ENCODE results near the gene MGAT4A. TPM values are rescaled to one million over a fixed set of nuclear protein-coding genes. Genes with fewer than 3 reads are reported as not detected.

MGAT4A gene
- 54.6 TPM for polyA plus RNA-seq

DNA sequence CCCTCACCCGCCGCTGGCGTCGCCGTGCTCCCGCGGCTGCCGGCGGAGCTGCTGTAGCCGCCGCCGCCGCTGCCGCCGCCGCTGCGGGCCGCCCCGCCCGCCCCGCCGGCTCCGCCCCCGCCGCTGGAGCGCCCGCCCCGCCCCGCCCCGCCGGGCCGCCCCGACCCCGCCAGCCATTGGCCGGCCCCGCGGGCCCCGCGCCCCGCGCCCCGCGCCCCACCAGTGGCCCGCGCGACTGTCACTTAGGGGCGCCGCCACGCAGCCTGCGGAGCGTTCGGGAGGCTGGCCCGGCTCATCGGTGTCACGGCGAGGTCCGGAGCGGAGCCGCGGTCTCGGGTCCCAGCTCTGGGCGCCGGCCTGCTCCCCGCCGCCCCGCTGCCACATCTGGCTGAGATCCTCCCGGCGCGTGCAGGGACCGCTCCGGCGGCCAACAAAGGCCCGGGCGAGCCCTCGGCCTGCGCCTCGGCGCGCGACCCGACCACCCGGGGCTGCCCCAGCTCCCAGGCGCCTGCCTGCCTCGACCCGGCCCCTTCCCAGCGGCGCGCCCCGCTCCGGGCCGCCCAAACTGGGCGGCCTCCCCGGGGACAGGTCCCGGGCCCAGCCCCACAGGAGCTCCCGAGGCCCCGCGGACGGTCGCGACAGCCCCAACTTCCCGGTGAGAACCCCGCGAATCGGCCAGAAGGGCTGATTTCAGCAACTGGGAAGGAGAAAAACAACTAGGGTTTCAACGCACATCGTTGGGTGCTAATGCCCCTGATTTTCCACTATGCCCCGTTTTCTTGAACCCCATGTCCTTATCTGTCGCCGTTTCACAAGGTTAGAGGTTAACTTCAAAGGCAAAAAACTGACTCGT, at the start of gene MGAT4A:
Gene MGAT4A, minus strand, starts transcription at position 92 of the 853 bp plus-strand sequence. CDS start 4,800 bp downstream, outside the sequence.
- peak within 1 kb of the TSS; percentile 85 to 97 (median 94) for H3K4me3 Mint-ChIP-seq

DNA sequence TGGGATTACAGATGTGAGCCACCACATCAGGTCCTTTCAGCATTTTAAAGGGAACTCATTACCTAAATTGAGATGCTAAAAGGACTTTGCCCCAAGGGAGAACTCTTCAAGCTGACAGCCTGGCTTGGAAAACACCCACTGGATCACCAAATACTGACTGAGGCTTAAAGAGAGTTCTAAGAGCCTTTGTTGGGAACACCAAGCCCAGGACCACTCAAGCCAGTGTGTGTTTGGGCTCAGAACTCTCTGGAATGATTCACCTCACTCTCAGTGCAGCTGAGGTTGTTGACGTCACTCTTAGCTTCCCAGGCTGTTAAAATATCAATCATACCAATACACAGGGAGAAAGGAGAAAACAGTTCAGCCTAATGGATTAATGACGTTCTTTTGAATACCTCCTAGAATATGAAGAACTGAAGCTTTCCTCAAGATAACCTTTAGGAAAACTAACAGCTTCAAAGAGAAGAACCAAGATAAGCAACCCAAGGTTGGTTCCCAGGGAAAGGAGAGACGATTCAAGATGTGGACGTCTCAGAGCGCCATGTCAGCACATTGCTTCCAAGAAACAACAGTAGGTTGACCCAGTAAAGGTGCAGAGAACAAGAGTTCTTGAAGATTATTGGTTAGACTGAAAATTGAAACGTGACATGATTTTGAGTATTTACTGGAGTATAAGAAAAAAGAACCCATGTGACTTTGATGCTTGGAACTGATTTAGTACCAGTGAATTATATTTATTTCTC, 48.0 kb upstream of the MGAT4A start:
- H3K27ac Mint-ChIP-seq = no peak overlapping the region

More for the DNA sequence above, at the start of gene MGAT4A:
- Mint-ChIP-seq H3K27ac (peak within 1 kb of the TSS; percentile 79 to 90 (median 89)), H3K27me3 (no peaks in the 10 kb centered on the region), H3K36me3 (no peaks in the 10 kb centered on the region), H3K4me1 (peaks cover 37 to 63% (median 48%) of the 10 kb centered on the region in 3 donors), H3K9me3 (no peaks in the 10 kb centered on the region)

DNA sequence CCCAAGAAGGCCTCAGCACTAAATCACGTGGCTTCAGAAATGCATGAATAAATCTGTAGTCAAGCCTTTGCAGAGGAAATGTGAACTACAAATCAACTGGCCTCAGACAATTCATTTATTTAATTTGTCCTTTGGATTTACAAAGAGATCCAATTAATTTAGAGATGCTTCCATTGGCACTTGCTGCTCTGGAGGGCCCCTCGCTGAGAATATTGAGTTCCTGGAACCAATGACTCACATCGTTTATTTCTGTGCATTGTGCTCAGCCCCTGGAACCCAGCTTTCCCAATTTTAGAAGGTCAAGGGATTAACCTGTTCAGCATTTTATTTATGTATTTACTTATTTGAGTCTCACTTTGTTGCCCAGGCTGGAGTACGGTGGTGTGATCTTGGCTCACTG, 47.2 kb upstream of the MGAT4A start:
- no peaks in the 10 kb centered on the region for H3K27me3 Mint-ChIP-seq
- no peak overlapping the region for H3K4me3 Mint-ChIP-seq
- peaks cover 6 to 9% (median 9%) of the 10 kb centered on the region in 3 donors for H3K9me3 Mint-ChIP-seq
- peaks cover 5% of the 10 kb centered on the region for H3K36me3 Mint-ChIP-seq
- no peak overlapping the region for H3K27ac Mint-ChIP-seq
- H3K4me1 Mint-ChIP-seq = peaks cover 0 to 1% (median 0%) of the 10 kb centered on the region in 3 donors

More for the DNA sequence above, 48.0 kb upstream of the MGAT4A start:
- Mint-ChIP-seq H3K4me3 (peak overlapping the region in 1 of 4 donors; percentile 17), H3K4me1 (peaks cover 0 to 1% (median 0%) of the 10 kb centered on the region in 3 donors), H3K27me3 (no peaks in the 10 kb centered on the region), H3K36me3 (peaks cover 5% of the 10 kb centered on the region), H3K9me3 (peaks cover 6 to 9% (median 9%) of the 10 kb centered on the region in 3 donors)

- no peak overlapping the region for H3K27ac Mint-ChIP-seq
- peaks cover 6 to 9% (median 9%) of the 10 kb centered on the region in 3 donors for H3K9me3 Mint-ChIP-seq
- peaks cover 5% of the 10 kb centered on the region for H3K36me3 Mint-ChIP-seq
- H3K27me3 Mint-ChIP-seq = no peaks in the 10 kb centered on the region
- no peak overlapping the region for H3K4me3 Mint-ChIP-seq
- peaks cover 0 to 5% (median 3%) of the 10 kb centered on the region in 3 donors for H3K4me1 Mint-ChIP-seq
Observed at GRCh38 chr2:98777710-98778109, 46.8 kb upstream of the MGAT4A start.

DNA sequence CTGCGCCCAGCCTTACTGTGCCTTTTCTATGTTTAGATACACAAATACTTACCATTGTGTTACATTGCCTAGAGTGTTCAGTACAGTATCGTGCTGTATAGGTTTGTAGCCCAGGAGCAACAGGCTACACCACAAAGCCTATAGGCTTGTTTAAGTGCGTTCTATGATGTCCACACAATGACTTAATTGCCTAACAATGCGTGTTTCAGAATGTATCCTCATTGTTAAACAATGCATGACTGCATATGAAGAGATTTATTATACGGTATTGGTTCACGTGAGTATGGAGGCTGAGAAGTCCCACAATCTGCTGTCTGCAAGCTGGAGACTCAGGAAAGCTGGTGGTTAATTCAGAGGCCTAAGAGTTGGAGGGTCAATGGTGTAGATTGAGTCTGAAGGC, 46.1 kb upstream of the MGAT4A start:
- H3K4me1 Mint-ChIP-seq = peaks cover 3 to 10% (median 9%) of the 10 kb centered on the region in 3 donors
- peaks cover 5 to 7% (median 6%) of the 10 kb centered on the region in 3 donors for H3K9me3 Mint-ChIP-seq
- H3K36me3 Mint-ChIP-seq = peaks cover 3% of the 10 kb centered on the region
- no peaks in the 10 kb centered on the region for H3K27me3 Mint-ChIP-seq
- no peak overlapping the region for H3K27ac Mint-ChIP-seq
- no peak overlapping the region for H3K4me3 Mint-ChIP-seq

- Mint-ChIP-seq H3K9me3 (peaks cover 0 to 3% (median under 1%) of the 10 kb centered on the region in 3 donors), H3K27ac (no peak overlapping the region), H3K4me3 (peak overlapping the region in 1 of 4 donors; percentile 11), H3K36me3 (no peaks in the 10 kb centered on the region), H3K27me3 (no peaks in the 10 kb centered on the region), H3K4me1 (peaks cover 10 to 17% (median 16%) of the 10 kb centered on the region in 3 donors)
Observed at GRCh38 chr2:98776136-98776535, 45.2 kb upstream of the MGAT4A start.

DNA sequence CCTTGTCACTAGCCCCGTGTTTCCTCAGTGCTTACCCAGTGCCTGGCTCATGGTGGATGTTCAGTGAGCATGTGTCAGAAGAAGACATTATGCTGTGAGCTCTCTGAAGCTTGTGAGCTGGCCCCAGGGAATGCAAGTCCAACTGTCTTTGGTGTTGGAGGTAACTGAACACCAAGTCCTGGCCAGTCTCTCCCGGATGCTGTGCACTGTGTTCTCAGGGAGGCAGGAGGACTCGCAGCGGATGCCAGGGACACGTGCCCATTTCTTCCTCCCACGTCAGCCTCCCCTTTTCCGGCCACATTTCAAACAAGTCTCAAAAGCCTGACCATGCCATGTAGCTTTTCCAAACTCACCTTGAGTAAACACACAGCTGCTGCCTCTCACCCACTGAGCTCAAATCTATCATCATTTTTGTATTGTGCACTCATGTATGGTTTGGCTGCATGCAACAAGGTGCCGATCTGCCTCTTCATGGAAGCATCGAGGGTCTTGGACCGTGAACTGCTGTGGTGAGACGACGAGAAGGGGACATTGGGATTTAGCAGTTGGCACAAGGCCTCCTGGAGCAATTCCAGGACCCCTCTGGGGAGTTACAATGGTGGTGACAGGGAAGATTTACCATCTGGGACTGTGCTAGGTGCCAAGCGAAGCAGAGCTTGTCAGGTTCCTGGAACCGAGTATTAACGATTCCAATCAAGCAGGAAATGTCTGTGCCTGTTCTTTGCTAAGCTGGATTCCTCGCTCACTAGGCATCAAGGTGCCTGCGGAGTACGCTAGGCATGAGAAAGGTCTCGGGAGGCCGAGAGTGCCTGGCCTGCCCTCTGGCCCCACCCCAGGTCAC, 44.4 kb upstream of the MGAT4A start:
- H3K4me1 Mint-ChIP-seq = peaks cover 10 to 20% (median 20%) of the 10 kb centered on the region in 3 donors
- H3K36me3 Mint-ChIP-seq = no peaks in the 10 kb centered on the region
- peaks cover 0 to 3% (median 0%) of the 10 kb centered on the region in 3 donors for H3K9me3 Mint-ChIP-seq
- peaks cover 1% of the 10 kb centered on the region for H3K27me3 Mint-ChIP-seq
- no peak overlapping the region for H3K27ac Mint-ChIP-seq
- no peak overlapping the region for H3K4me3 Mint-ChIP-seq

DNA sequence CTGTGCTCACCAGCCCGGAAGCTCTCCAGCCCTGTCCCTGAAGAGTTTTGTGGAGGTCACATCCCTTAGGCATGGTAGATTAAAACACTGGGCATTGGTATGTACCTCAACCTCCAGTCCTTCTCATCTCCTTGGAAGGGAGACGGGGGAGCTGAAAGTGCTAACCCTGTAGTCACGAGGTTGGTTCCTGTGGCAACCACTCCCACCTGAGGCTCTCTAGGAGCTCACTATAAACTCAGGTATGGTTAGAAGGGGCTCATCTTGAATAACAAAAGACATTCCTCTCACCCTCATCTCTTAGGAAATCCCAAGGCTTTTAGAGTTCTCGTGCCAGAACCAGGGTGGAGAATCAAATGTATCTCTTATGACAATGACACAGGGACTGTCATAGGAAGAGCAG, 43.0 kb upstream of the MGAT4A start:
- Mint-ChIP-seq H3K9me3 (peaks cover 0 to 3% (median 0%) of the 10 kb centered on the region in 3 donors), H3K4me1 (peaks cover 10 to 21% (median 20%) of the 10 kb centered on the region in 3 donors), H3K4me3 (peak overlapping the region in 1 of 4 donors; percentile 31), H3K27me3 (peaks cover 1% of the 10 kb centered on the region), H3K27ac (no peak overlapping the region), H3K36me3 (no peaks in the 10 kb centered on the region)

GRCh38 chr2:98773169-98773568, 42.2 kb upstream of the MGAT4A start:
- Mint-ChIP-seq H3K27ac (peak overlapping the region in 1 of 3 donors; percentile 69), H3K4me1 (peaks cover 10 to 27% (median 23%) of the 10 kb centered on the region in 3 donors), H3K27me3 (peaks cover 1% of the 10 kb centered on the region), H3K36me3 (no peaks in the 10 kb centered on the region), H3K9me3 (peaks cover 0 to 3% (median 0%) of the 10 kb centered on the region in 3 donors), H3K4me3 (peak overlapping the region in 1 of 4 donors; percentile 65)

GRCh38 chr2:98772536-98772935, 41.6 kb upstream of the MGAT4A start:
- peaks cover 0 to 3% (median 0%) of the 10 kb centered on the region in 3 donors for H3K9me3 Mint-ChIP-seq
- peaks cover 1% of the 10 kb centered on the region for H3K27me3 Mint-ChIP-seq
- H3K36me3 Mint-ChIP-seq = no peaks in the 10 kb centered on the region
- peaks cover 10 to 27% (median 23%) of the 10 kb centered on the region in 3 donors for H3K4me1 Mint-ChIP-seq
- H3K4me3 Mint-ChIP-seq = peak overlapping the region; percentile 53 to 93 (median 86)
- no peak overlapping the region for H3K27ac Mint-ChIP-seq

DNA sequence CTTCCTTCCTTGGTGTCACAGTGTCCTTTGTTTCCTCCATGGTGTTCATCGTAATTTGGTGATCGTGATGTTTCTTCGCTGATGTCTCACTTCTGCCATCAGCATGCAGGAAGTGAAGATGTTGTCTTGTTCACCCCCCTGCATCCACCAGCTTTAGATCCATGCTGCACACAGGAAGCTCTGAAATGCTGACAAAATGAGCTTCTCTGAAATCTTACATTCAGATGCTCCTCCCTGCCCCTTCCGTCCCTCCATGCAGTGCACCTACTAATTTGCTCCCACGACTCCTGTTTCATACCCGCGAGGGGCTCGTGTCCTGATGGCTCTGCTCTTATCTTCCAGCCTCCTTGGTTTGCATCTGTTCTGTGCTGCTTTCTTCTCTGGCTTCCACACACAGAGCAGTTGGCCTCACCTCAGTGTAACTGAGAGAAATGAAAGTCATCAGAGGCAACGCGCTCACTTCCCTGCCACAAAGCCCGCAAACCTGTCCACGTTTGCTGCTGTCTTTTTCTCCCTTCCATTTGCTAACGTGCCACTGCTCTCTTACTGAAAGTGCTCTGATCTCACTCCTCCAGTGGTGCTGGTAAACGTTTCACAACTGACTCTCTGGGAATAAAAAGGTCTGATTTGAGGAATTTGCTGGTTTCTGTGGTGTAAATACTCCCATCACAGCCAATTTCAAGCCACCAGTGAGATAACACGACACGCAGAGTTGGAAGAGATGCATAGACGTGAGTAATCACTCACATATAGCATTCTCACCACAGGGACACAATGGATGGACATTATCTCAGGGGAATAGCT, 41.0 kb upstream of the MGAT4A start:
- Mint-ChIP-seq H3K4me1 (peaks cover 10 to 30% (median 23%) of the 10 kb centered on the region in 3 donors), H3K9me3 (no peaks in the 10 kb centered on the region), H3K4me3 (peak overlapping the region; percentile 53 to 93 (median 86)), H3K27ac (peak overlapping the region; percentile 4 to 96 (median 77)), H3K36me3 (no peaks in the 10 kb centered on the region), H3K27me3 (peaks cover 1% of the 10 kb centered on the region)

DNA sequence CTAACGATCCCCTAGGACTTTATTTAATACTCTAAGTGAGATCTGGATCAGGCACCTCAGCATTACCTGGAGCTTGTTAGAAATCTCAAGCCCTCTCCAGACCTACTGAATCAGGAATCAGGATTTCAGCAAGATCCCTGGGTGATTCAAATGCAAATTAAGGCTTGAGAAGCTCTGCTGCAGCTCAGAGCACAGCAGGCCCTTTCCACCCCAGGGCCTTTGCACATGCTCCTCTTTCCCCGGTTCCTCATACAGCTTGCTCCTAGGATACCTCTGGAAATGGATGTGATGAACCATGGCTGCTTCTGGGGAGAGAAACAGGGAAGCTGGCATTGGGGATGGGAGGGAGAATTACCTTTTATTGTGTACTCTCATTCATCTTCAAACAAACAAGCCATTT, 40.3 kb upstream of the MGAT4A start:
- Mint-ChIP-seq H3K27ac (peak overlapping the region; percentile 4 to 96 (median 77)), H3K36me3 (no peaks in the 10 kb centered on the region), H3K27me3 (peaks cover 1% of the 10 kb centered on the region), H3K4me1 (peaks cover 14 to 34% (median 26%) of the 10 kb centered on the region in 3 donors), H3K4me3 (peak overlapping the region in 3 of 4 donors; percentile 83 to 93 (median 88)), H3K9me3 (no peaks in the 10 kb centered on the region)

- Mint-ChIP-seq H3K27ac (peak overlapping the region in 1 of 3 donors; percentile 73), H3K4me1 (peaks cover 20 to 41% (median 31%) of the 10 kb centered on the region in 3 donors), H3K9me3 (no peaks in the 10 kb centered on the region), H3K27me3 (peaks cover 5% of the 10 kb centered on the region), H3K4me3 (no peak overlapping the region), H3K36me3 (no peaks in the 10 kb centered on the region)
Observed at GRCh38 chr2:98769784-98770183, 38.9 kb upstream of the MGAT4A start.

Measured in IgD-negative memory B cell (primary cell).